HG03280 (cell line): Measurements from ENCODE around the gene KRTAP1-3.
"Not testable (repeated sequence)": the region's sequence is repeated elsewhere in the genome, so short reads cannot be mapped to it uniquely, and the experiment has no call there.

ENCODE experiments used
- ATAC-seq: cut with Tn5 transposase; IDR thresholded peaks from one replicate; pipeline ENCODE4 v1.9.1; 2021; ENCODE audit warnings: mild to moderate bottlenecking, moderate library complexity; ENCODE audit not compliant: unreplicated experiment

The KRTAP1-3 gene

GRCh38 chr17:41054556-41054955 lies 19.9 kb upstream of the KRTAP1-3 start:
- ATAC-seq: not testable (repeated sequence)

GRCh38 chr17:41054025-41054424 lies 19.4 kb upstream of the KRTAP1-3 start:
- no peak for ATAC-seq

- no peak for ATAC-seq
Observed at GRCh38 chr17:41052566-41052965, 17.9 kb upstream of the KRTAP1-3 start.

- ATAC-seq: no peak
Observed at GRCh38 chr17:41049110-41049509, 14.4 kb upstream of the KRTAP1-3 start.

- ATAC-seq: no peak
Observed at GRCh38 chr17:41048441-41048840, 13.8 kb upstream of the KRTAP1-3 start.

GRCh38 chr17:41046735-41047465 lies 12.2 kb upstream of the KRTAP1-3 start, which contains the start of gene KRTAP2-1:
TSS of gene KRTAP2-1 (minus strand) at chr17:41047316. CDS start at chr17:41047267, 49 bp downstream.
- ATAC-seq: not testable (repeated sequence)

- ATAC-seq: no peak
Observed at GRCh38 chr17:41042953-41043352, 8.3 kb upstream of the KRTAP1-3 start.

- ATAC-seq: not testable (repeated sequence)
Observed at GRCh38 chr17:41040783-41041571, 6.3 kb upstream of the KRTAP1-3 start, which contains the start of gene KRTAP1-1. TSS of gene KRTAP1-1 (minus strand) at chr17:41041450. CDS start at chr17:41041397, 53 bp downstream.

GRCh38 chr17:41037853-41038350 lies 3.2 kb upstream of the KRTAP1-3 start:
- no peak for ATAC-seq

- ATAC-seq: no peak
Observed at GRCh38 chr17:41029633-41030245, 4.9 kb downstream of the KRTAP1-3 start, which contains the start of gene KRTAP1-4. TSS of gene KRTAP1-4 (minus strand) at chr17:41030195. CDS start at chr17:41030078, 117 bp downstream.

- no peak for ATAC-seq
Observed at GRCh38 chr17:41026715-41027471, 7.8 kb downstream of the KRTAP1-3 start, which contains the start of gene KRTAP1-5. TSS of gene KRTAP1-5 (minus strand) at chr17:41027208. CDS start at chr17:41027155, 53 bp downstream.

GRCh38 chr17:41024697-41025096 lies 10.0 kb downstream of the KRTAP1-3 start:
- ATAC-seq: no peak

GRCh38 chr17:41020336-41020735 lies 14.3 kb downstream of the KRTAP1-3 start:
- ATAC-seq: no peak

GRCh38 chr17:41019415-41019814 lies 15.3 kb downstream of the KRTAP1-3 start:
- no peak for ATAC-seq

GRCh38 chr17:41018541-41018940 lies 16.1 kb downstream of the KRTAP1-3 start:
- ATAC-seq: no peak

GRCh38 chr17:41016578-41017215 lies 18.0 kb downstream of the KRTAP1-3 start:
- no peak for ATAC-seq

GRCh38 chr17:41015454-41015853 lies 19.2 kb downstream of the KRTAP1-3 start:
- no peak for ATAC-seq

- ATAC-seq: no peak
Observed at GRCh38 chr17:41013606-41014005, 21.1 kb downstream of the KRTAP1-3 start.

GRCh38 chr17:41013181-41013580 lies 21.5 kb downstream of the KRTAP1-3 start:
- ATAC-seq: no peak
